Panc1 (cell line): ENCODE measurements around the gene NFS1. TPM values are rescaled to one million over a fixed set of nuclear protein-coding genes. Genes with fewer than 3 reads are reported as not detected.

Experiments used
- ATAC-seq: fragments of 200-7000 bp; cut with Tn5 transposase; 2 replicates; pipeline ENCODE4 v1.9.1; 2020; ENCODE audit warnings: mild to moderate bottlenecking, moderate library complexity
- BruUV-seq: library from RNA; stranded (reverse); fragments of 400-500 nt; replicated peaks from 2 replicates; lab custom pipeline; 2021; lab: Mats Ljungman, UMichigan
- CTCF ChIA-PET: fragments of 300-600 bp; sonication (Branson Sonifier 250); formaldehyde crosslinking; loops from one replicate; lab custom pipeline; 2022; ENCODE audit warnings: antibody characterized with exemption; lab: Charles Lee
- POLR2A ChIA-PET: fragments of 300-600 bp; sonication (Branson Sonifier 250); formaldehyde crosslinking; loops from one replicate; lab custom pipeline; 2022; ENCODE audit warnings: antibody characterized with exemption; lab: Charles Lee
- DNase-seq: peaks from one replicate; pipeline ENCODE4 v3.0.0-alpha.2; 2010; ENCODE audit warnings: low read depth, low spot score
- H3K27ac ChIP-seq: 2 replicates; pipeline ENCODE4 v1.5.1; 2011; ENCODE audit warnings: mild to moderate bottlenecking, low read length, inconsistent platforms
- H3K27me3 ChIP-seq: fragments of 200-500 bp; sonication (Bioruptor generic); 2 replicates; pipeline ENCODE4 v1.6.0; 2014; ENCODE audit warnings: low read length, inconsistent platforms; ENCODE audit not compliant: control insufficient read depth, insufficient read depth
- H3K36me3 ChIP-seq: fragments of 200-500 bp; sonication (Bioruptor generic); 2 replicates; pipeline ENCODE4 v1.5.1; 2014; ENCODE audit warnings: inconsistent platforms, mild to moderate bottlenecking, low read length, moderate library complexity; ENCODE audit not compliant: control insufficient read depth, insufficient read depth
- H3K4me1 ChIP-seq: 2 replicates; pipeline ENCODE4 v1.5.1; 2011; ENCODE audit warnings: inconsistent platforms, mild to moderate bottlenecking, low read length, moderate library complexity; ENCODE audit not compliant: control insufficient read depth, insufficient read depth
- H3K4me3 ChIP-seq, 2 experiments: 2 replicates each; pipeline ENCODE4 v1.5.1; 2011 to 2012; ENCODE audit warnings: low read depth in 2 of 2, low read length in 2 of 2, mild to moderate bottlenecking in 2 of 2, inconsistent platforms in 1 of 2, moderate library complexity in 1 of 2
- H3K9me3 ChIP-seq: fragments of 200-500 bp; sonication (Bioruptor generic); 2 replicates; pipeline ENCODE4 v1.5.1; 2014; ENCODE audit warnings: low read depth, mild to moderate bottlenecking, inconsistent platforms, low read length, moderate library complexity; ENCODE audit not compliant: control insufficient read depth, insufficient read depth
- POLR2AphosphoS5 ChIP-seq: IDR thresholded peaks from 2 replicates; pipeline ENCODE4 v1.6.1; 2012; ENCODE audit warnings: mild to moderate bottlenecking, low read depth, low read length, moderate library complexity
- REST ChIP-seq, 2 experiments: IDR thresholded peaks; 2 replicates each; pipeline ENCODE4 v1.6.1; 2011 to 2012; ENCODE audit warnings: low read depth in 2 of 2, control low read depth in 1 of 2, low read length in 1 of 2, mild to moderate bottlenecking in 1 of 2, moderate library complexity in 1 of 2; ENCODE audit not compliant: insufficient read depth in 1 of 2
- SIN3A ChIP-seq: IDR thresholded peaks from 2 replicates; pipeline ENCODE4 v1.6.1; 2012; ENCODE audit warnings: low read depth, mild to moderate bottlenecking, low read length, moderate library complexity, borderline replicate concordance; ENCODE audit not compliant: insufficient read depth
- TCF7L2 ChIP-seq: IDR thresholded peaks from 2 replicates; pipeline ENCODE4 v1.6.1; 2011; ENCODE audit warnings: mild to moderate bottlenecking, low read depth, low read length, inconsistent platforms
- in situ Hi-C: cut with HindIII; loops from 2 replicates; pipeline ENCODE4 v1.10.0; 2016; ENCODE audit warnings: low sequenced_read_pairs, low pct_unique_long_range_greater_than_20kb
- intact Hi-C: fragments of 100-400 bp; cut with micrococcal nuclease; formaldehyde crosslinking; loops from one replicate; pipeline ENCODE4 v1.10.0; 2022; ENCODE audit not compliant: unreplicated experiment
- total RNA-seq: library from RNA; stranded (reverse); gene quantifications from one replicate; pipeline ENCODE4 v1.2.1, GENCODE V29; 2021; ENCODE audit not compliant: unreplicated experiment
- TF ChIP-seq, protein P1 (sequence below): fragments of 450-650 bp; IDR thresholded peaks from 2 replicates; pipeline ENCODE4 v1.5.1; 2017; ENCODE audit warnings: mild to moderate bottlenecking

The NFS1 gene
- total RNA-seq, 1 experiment from 2014 or later = 44.9 TPM

DNA sequence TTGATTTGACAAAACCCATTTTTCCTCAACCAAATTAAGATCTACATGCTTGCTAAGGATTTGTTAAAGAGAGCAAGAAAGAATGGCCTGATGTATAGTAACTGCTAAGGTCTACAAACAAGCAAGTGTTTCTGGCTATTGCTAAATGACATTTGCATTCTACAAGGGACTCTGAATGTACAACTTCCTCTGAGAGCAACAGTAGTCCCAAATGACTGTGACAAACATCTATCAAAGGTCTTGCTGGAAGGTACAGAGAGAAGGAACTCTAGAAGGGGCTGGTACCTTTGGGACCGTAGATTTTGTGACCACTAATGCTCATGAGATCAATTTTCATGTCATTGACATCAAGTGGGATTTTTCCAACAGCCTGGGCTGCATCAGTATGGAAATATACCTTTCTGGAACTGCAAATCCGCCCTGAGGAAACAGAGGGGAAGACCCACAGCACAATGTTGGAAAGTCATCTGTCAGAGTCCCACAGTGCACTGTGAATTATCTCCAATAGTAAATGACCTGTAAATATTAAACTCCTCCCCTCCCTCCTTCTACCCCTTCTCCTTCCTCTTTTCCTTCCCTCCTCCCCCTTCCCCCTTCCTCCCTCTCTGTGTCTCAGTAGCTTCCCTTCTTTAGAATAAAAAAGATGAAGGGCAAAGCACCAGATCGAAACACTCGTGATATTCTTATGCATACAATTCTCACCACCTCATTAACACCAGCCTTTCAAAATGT, 18.5 kb downstream of the NFS1 start:
- H3K4me1 ChIP-seq = no peaks in the 10 kb centered on the region
- in situ Hi-C loops (no loop called here), intact Hi-C loops (no loop called here)
- POLR2A ChIA-PET = interaction anchor here (0.7 kb wide), 1 partner anchor 255 kb away, joined by 3 read pairs; no protein-coding TSS in a partner anchor
- H3K27ac ChIP-seq = no peak overlapping the region
- no peaks in the 10 kb centered on the region for H3K27me3 ChIP-seq
- TF ChIP-seq REST (IDR thresholded peaks at IDR 0.05; ENCODE audit: insufficient read depth in 1 of 2, low read depth in 2 of 2, low read length in 1 of 2) (no peak), SIN3A (no peak), TCF7L2 (no peak), POLR2AphosphoS5 (no peak)
- TF ChIP-seq, protein P1, sequence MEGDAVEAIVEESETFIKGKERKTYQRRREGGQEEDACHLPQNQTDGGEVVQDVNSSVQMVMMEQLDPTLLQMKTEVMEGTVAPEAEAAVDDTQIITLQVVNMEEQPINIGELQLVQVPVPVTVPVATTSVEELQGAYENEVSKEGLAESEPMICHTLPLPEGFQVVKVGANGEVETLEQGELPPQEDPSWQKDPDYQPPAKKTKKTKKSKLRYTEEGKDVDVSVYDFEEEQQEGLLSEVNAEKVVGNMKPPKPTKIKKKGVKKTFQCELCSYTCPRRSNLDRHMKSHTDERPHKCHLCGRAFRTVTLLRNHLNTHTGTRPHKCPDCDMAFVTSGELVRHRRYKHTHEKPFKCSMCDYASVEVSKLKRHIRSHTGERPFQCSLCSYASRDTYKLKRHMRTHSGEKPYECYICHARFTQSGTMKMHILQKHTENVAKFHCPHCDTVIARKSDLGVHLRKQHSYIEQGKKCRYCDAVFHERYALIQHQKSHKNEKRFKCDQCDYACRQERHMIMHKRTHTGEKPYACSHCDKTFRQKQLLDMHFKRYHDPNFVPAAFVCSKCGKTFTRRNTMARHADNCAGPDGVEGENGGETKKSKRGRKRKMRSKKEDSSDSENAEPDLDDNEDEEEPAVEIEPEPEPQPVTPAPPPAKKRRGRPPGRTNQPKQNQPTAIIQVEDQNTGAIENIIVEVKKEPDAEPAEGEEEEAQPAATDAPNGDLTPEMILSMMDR = no peak
- ATAC-seq = no peak
- H3K9me3 ChIP-seq = no peaks in the 10 kb centered on the region
- H3K36me3 ChIP-seq = no peaks in the 10 kb centered on the region
- CTCF ChIA-PET = no interaction called here
- DNase-seq = no peak
- BruUV-seq = no TSS peak
- H3K4me3 ChIP-seq = no peak overlapping the region

DNA sequence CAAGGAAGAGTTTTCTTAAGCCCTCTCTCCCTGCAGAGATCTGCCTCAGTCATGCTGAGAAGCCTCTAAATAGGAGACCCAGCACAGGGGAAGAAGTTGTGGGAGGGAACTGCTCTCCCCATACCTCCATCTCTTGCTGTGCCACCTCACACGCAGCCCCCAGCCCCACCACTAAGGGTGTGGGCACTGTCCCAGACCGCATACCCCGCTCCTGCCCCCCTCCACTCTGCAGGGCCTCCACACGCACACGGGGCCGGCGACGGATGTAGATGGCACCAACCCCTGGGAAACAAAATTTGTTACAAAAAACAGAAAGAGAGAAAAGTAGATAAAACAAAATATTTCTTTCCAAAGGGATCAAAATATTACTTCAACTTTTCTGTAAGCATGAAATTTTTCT, 24.2 kb downstream of the NFS1 start:
- no peak overlapping the region for H3K4me3 ChIP-seq
- no peak for DNase-seq
- POLR2A ChIA-PET = no interaction called here
- H3K36me3 ChIP-seq = 0 out of 2 replicates have a peak, but pooled peaks cover 2% of the 10 kb centered on the region
- in situ Hi-C loops = no loop called here
- H3K27ac ChIP-seq = no peak overlapping the region
- H3K4me1 ChIP-seq = no peaks in the 10 kb centered on the region
- H3K9me3 ChIP-seq = no peaks in the 10 kb centered on the region
- CTCF ChIA-PET = no interaction called here
- no TSS peak for BruUV-seq
- TF ChIP-seq POLR2AphosphoS5 (no peak), SIN3A (no peak), TCF7L2 (no peak)
- TF ChIP-seq, protein P1 = no peak
- intact Hi-C loops = no loop called here
- ATAC-seq = no peak
- H3K27me3 ChIP-seq = no peaks in the 10 kb centered on the region
